ENCODE results near the gene ARHGEF12.

The ARHGEF12 gene

GRCh38 chr11:120431633-120432032 is 95.4 kb downstream of the ARHGEF12 start:
- DNase-seq, result no peak

- no peak for DNase-seq
Measured at GRCh38 chr11:120432056-120433018, 96.1 kb downstream of the ARHGEF12 start.

- DNase-seq, result no peak
Measured at GRCh38 chr11:120441592-120441991, 105.4 kb downstream of the ARHGEF12 start.

GRCh38 chr11:120442031-120442430 is 105.8 kb downstream of the ARHGEF12 start:
- DNase-seq, result no peak

DNA sequence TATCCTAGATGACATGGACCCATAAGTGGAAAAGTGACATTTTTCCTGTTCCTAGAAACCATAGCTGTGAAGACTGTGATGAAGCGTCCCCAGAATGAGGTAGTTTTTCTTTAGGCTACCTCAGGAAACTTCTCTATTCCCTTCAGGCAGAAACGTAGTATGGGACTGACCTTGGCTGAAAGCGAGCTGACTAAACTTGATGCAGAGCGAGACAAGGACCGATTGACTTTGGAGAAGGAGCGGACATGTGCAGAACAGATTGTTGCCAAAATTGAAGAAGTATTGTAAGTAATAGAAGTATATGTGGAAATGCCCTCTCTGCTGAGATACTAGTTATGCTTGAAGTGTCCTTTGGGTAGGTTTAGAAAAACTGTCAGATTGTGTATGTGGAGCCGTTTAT is 110.6 kb downstream of the ARHGEF12 start:
- DNase-seq, result no peak

DNA sequence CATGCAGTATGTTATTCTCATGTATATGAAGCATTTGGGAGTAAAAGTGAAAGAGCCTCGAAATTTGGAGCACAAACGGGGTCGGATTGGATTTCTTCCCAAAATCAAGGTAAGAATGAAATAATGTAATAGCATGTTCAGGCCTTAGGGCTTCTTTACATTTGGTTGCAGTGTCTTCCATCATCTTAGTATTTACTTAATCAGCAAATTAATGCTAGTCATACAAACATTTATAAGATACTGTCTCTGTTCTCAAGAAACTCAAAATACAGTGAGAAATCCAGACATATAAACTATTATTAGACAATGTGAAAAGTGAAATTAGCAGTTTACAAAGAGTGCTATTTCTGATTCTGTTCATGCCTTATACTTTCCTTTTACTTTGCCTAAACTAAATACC is 112.0 kb downstream of the ARHGEF12 start:
- no peak for DNase-seq

GRCh38 chr11:120455487-120455886 is 119.3 kb downstream of the ARHGEF12 start:
- no peak for DNase-seq

GRCh38 chr11:120457996-120458395 is 121.8 kb downstream of the ARHGEF12 start:
- no peak for DNase-seq

DNA sequence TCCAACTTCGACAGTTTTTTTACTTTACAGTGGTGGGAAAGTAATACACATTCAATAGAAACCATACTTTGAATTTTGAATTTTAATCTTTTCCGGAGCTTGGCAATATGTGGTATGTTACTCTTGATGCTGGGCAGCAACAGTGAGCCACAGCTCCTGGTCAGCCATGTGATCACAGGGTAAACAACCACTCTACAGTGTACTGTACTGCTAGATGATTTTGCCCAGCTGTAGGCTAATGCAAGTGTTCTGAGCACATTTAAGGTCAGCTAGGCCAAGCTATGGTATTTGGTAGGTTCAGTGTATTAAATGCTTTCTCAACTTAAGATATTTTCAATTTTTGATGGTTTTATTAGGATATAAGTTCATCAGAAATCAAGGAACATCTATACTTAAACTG is 126.6 kb downstream of the ARHGEF12 start:
- no peak for DNase-seq

GRCh38 chr11:120465921-120466534 is 129.8 kb downstream of the ARHGEF12 start:
- DNase-seq, result no peak

- DNase-seq, result no peak
Measured at GRCh38 chr11:120467627-120468026, 131.4 kb downstream of the ARHGEF12 start.

GRCh38 chr11:120471131-120471530 is 134.9 kb downstream of the ARHGEF12 start:
- no peak for DNase-seq

DNA sequence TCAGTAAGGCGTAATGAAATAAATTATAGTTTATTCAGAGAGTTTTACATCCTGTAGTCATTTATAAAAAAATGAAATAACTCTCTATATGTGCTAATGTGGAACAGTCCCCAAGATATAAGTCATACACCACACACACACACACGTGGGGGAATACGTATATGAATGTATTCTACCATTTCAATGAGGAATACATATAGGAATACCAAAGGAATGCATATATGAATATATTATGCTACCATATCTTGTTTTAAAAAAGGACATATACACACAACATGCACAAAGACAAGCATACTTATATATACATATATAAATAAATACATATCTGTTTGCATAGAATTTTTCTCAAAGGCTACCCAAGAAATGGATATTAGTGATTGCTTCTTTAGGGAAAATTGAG is 135.8 kb downstream of the ARHGEF12 start:
- DNase-seq, result no peak

DNA sequence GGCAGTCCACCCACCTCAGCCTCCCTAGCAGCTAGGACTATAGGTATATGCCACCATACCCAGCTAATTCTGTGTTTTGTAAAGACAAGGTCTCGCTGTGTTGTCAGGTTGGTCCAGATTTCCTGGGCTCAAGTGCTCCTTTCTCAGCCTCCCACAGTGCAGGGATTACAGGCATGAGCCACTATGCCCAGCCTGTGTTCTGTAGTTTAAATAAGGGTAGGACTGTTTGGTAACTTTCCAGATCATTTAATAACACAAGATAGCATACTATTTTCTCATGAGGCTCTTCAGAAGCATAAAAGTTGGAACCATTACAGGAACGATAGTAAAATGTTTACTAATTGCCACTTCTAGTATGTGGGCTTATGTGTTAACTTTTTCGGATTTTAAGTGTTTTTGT is 137.3 kb downstream of the ARHGEF12 start:
- no peak for DNase-seq

GRCh38 chr11:120482149-120482548 is 145.9 kb downstream of the ARHGEF12 start:
- DNase-seq, result no peak

GRCh38 chr11:120484722-120485121 is 148.5 kb downstream of the ARHGEF12 start:
- DNase-seq, result no peak

- no peak for DNase-seq
Measured at GRCh38 chr11:120486138-120486537, 149.9 kb downstream of the ARHGEF12 start.

DNA sequence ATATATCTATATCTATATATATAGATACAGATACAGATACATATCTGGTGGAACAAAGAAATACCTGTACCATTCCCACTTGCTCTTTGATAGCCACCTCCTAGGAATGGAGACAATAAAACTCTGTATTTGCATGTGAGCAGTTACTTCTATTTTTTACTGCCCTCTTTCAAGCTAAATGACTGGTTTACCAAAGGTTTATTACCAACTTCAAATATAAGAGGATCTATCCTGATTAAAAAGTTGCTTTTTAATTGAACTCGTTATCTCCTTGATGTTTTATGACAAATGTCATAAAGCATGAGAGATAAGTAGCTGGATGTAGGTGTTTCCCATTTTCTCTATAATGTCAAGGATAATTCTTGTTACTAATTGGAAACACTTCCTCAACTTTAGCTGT is 153.6 kb downstream of the ARHGEF12 start:
- DNase-seq, result no peak

DNA sequence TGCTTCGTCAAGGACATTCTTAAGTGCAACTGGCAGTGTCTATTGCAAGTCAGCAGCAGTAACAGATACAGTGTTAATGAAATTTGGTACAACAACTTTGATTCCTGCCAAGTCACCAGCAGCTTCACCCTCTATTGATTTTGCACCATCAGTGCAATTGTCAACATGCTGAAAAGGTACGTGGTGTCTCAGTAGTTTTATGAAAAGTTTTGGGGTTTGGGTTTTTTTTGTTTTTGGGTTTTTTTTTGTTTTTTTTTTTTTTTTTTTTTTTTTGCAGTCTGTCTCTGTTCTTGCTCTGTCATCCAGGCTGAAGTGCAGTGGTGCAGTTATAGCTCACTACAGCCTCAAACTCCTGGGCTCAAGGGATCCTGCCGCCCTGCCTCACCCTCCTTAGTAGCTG is 156.3 kb downstream of the ARHGEF12 start:
- no peak for DNase-seq

GRCh38 chr11:120494595-120494994 is 158.4 kb downstream of the ARHGEF12 start:
- DNase-seq, result no peak

DNA sequence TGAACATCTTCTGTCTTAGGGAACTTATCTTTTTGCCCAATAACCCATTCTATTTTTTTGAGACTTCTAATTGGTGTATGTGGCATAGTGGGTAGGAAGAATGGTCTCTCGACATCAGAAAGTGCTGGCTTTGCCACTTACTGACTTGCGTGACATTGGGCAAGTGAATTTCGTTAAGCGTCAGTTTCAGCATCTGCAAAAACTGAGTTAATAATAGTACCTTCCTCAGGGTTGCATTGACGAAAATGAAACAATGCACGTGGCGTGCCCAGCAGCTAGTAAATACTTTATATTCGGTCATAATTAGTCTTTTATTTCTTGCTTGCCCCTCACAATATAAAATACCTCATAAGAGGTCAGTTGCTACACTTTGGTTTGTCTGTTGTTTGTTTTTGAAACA is 162.9 kb downstream of the ARHGEF12 start:
- DNase-seq, result no peak

GRCh38 chr11:120499859-120500258 is 163.6 kb downstream of the ARHGEF12 start:
- DNase-seq, result no peak

- no peak for DNase-seq
Measured at GRCh38 chr11:120500414-120501071, 164.3 kb downstream of the ARHGEF12 start.

GRCh38 chr11:120501440-120501839 is 165.2 kb downstream of the ARHGEF12 start:
- no peak for DNase-seq

Measured in NCI-H1694 treated with DMSO at 0.1 percent for 48 hours (cell line).